OCI-M2 (cell line): ENCODE measurements around the gene FYB1.

Experiments
- DNase-seq: peaks from one replicate; lab custom pipeline; 2025; ENCODE audit not compliant: unreplicated experiment; lab: John Stamatoyannopoulos, UW

Gene FYB1

GRCh38 chr5:39164529-39165402 lies 54.6 kb downstream of the FYB1 start:
- DNase-seq, result no peak

DNA sequence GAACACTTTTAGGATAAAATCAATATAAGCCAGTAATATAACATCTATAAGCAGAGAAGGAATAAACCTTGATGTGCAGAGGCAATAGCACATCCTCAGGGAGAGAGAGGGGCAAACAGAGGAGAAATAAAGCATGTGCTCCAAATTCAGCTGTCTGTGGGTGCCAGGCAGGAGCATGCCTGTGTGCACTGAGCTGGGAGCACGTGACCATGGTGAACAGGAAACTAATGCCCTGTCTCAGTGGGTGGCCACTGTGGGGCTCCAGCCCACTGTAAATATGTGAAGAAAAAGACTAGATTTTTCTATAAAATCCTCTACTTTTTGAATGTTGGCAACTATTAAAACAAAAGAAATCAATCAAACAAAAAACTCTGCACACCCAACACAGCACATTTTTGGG lies 55.3 kb downstream of the FYB1 start:
- DNase-seq, result no peak

DNA sequence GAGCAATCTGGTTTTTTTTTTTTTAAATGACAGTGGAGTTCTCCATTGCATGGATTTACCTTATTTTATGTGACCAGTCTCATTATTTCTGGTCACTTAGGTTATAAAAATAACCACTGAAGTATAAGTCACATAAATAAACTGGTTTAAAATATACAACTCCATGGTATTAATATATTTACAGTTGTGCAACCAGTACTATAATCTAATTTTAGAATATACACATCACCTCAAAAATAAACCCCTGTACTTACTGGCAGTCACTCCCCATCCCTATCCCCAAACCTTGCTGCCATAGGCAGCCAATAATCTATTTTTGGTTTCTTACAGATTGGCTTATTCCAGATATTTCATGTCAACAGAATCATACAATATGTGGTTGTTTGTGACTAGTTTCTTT lies 57.8 kb downstream of the FYB1 start:
- no peak for DNase-seq

- no peak for DNase-seq
These were observed 58.7 kb downstream of the FYB1 start for GRCh38 chr5:39160576-39161213.

DNA sequence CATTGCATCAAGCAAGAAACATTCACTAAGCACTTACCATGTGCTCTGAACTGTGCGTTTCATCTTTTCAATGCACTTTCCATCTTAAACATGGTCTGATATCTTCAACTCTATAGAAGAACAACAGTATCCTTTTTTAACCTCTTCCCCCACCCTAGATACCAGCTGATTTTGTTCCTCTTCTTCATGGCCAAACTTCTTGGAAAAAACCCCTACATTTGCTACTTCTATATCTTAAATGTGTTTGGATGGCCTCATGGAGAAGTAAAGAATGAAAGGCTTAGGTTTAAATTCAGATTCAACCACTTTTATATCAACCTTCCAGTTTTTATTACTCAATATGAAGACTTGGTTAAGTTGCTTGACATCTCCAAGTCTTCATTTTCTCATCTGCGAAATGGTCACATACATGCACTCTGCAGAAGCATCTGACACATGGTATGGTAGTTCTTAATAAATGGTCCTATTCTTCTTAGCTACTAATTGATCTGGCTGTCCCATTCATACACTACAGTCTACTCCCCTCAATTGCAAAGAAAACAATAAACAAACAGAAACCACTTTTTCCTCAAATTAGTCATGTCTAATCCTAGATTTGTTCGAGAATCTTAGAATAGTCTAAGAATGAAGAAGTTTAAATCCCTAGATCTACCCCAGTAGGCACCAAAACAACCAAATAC lies 59.4 kb downstream of the FYB1 start:
- no peak for DNase-seq

DNA sequence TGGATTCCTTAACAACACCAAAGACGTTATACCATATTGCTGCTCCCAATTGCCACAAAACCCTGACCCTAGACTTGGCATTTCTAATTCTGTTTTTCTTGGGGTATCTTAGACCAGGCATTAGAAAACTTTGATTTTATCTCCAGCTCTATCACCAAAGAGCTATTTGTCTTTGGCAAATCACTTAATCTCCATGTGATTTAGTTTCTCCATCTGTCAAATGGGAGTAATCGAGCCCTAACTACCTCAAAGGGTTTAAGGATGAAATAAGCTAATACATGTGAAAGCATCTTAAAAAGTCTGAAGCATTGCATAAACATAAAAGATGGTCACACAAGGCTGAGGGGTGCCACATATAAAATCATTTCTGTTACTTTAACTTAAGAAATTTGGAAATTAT lies 60.6 kb downstream of the FYB1 start:
- no peak for DNase-seq

DNA sequence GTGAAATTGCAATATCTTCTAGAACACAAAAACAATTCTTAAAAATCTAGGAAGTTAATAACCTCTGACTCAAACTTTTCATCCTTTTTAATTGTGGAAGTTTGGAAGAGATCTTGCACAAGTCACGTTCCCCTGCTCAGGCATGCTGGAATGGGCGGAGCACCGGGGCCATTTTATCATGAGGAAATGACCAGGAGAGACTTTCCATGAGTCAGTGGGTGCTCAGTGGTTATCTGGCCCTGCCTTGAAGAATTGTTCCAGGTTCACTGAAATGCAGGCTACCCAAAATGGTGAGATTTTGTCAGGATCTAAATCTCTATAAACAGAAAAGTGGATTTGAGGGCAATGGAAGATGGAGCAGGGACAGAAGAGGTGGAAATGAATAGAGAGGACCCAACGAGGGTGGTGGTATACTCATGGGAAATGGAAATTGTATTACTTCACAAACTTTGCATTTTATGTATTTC lies 61.2 kb downstream of the FYB1 start:
- no peak for DNase-seq

GRCh38 chr5:39157701-39158100 lies 61.7 kb downstream of the FYB1 start:
- DNase-seq, result no peak

DNA sequence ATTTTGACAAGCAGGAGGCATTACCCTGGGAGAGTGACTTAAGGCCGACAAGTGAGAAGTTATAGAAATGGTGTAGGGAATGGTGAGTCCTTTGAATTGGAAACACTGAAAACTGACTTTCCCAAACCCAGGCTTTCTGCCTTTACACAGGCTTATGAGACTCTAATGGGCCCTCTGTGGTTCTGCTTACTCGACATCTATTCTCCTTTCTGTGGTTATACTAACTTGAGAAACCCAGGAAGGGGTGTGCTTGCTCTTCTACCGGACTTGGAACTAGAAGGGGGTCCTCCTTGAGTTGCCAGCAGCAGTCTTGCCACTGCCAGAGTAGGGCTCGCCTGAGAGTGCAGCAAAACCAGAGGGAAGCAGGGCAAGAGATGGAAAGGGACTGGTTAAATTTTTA lies 63.3 kb downstream of the FYB1 start:
- no peak for DNase-seq

DNA sequence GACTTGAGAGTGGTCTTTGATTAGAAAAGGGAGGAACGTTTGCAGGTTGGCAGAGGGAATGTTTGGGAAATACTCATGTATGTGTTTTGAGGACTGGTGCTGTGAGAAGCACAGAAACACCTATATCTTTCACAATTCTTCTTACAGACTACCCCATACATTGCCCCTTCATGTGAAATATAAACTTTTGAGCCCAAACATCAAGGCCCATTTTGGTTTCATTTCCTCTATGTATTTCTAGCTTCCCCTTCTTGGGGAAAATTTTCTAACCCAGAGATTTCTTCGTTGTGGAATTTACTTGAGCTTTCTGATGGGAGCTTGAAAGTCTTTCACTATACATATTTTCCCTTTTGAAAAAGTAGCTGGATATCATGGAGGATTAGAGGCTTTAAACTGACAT lies 67.6 kb downstream of the FYB1 start:
- DNase-seq, result no peak

GRCh38 chr5:39149966-39150365 lies 69.4 kb downstream of the FYB1 start:
- no peak for DNase-seq

DNA sequence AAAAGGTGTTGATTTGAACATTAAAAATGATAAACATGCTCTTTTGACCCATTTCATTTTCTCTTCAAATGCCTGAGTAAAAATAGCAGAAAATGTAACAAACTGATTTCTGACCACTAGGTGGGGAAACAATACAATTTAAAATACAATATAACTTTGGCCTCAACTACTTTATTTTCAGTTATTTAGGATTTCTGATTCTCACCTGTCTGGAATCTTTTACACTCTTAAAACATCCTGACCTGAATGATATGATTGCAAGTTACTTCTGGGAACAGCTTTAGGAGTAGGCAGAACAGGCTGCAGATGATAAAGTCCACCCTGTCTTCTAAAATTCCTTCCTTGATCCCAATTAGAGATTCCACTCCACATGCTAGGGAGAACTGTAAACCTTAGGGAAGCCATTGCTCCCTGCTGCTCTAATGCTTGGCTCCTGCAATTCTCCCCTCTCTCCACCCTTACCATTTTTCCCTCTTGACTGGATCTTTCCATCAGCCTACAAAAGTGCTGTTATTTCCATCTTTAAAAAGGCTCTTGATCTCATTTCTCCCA lies 70.3 kb downstream of the FYB1 start:
- no peak for DNase-seq

DNA sequence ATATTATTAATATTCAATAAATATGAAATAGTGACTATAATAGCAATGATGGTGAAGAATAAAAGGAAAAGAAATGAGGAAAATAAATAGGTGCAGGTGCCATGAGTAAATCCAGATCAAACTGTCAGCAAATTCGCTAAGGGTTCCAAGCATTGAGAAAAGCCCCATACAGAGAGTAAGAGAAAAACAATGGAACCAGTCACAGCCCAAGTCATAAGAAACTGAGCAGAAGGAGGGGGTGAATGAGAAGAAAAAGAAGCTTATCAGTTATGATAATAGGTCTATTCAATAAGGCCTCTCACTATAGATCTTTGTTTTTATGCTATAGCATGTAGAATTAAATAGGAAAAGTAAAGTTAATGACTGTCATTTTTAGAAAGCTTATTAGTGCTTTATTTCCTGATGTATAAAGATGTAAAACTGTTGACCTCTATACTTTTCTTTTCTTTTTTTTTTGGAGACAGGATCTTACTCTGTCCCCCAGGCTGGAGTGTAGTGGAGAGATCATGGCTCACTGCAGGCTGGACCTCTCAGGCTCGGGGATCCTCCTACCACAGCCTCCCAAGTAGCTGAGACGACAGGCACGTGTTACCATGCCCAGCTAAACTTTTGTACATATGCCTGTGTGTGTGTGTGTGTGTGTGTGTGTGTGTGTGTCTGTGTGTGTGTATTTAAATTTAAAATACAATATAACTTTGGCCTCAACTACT lies 72.4 kb downstream of the FYB1 start:
- DNase-seq, result no peak

GRCh38 chr5:39143151-39143860 lies 76.1 kb downstream of the FYB1 start:
- no peak for DNase-seq

GRCh38 chr5:39140558-39141168 lies 78.7 kb downstream of the FYB1 start:
- no peak for DNase-seq

GRCh38 chr5:39138892-39139291 lies 80.5 kb downstream of the FYB1 start:
- DNase-seq, result no peak

- DNase-seq, result no peak
These were observed 81.4 kb downstream of the FYB1 start for GRCh38 chr5:39137819-39138451.

DNA sequence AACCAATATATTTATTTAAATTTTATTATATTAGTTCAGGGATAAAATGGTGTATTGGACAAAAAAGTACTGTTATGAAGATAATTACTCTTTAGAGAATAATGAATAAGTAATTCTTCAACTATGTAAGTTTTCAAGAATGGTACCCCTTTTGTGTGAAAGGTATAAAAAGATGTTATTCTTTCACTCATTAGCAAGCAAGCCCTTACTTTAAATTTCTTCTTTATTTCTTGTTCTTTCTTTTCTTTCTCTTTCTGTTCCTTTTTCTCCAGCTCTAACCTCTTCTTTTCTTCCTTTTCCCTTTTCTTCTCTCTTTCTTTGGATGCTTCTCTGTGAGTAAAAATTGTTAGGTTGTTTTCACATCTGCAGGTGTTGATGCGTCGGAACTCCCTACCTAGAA lies 82.0 kb downstream of the FYB1 start:
- DNase-seq, result no peak

- no peak for DNase-seq
These were observed 86.6 kb downstream of the FYB1 start for GRCh38 chr5:39132792-39133191.

DNA sequence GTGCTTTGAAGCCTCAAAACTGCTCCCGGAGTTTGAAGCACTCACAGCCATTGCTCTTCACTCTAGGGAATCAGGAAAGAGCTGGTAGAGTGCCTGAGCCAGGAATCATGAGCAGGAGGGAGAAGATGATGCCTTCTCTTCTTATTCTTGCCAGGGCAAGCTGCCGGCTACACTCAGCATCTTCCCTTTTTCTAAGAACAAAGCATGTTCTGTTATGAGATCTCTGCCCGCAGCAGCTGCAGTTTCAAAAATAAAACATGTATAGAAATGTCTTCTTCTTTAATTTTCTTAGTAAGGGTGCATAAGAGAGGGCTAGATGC lies 87.3 kb downstream of the FYB1 start:
- DNase-seq, result no peak
